Measurements from ENCODE around the gene RGSL1. TPM values are rescaled to one million over a fixed set of nuclear protein-coding genes. Genes with fewer than 3 reads are reported as not detected.
"Not testable (repeated sequence)": the region's sequence is repeated elsewhere in the genome, so short reads cannot be mapped to it uniquely, and the experiment has no call there.

RGSL1 gene
- total RNA-seq, 1 donor from 2014 or later, result not detected

DNA sequence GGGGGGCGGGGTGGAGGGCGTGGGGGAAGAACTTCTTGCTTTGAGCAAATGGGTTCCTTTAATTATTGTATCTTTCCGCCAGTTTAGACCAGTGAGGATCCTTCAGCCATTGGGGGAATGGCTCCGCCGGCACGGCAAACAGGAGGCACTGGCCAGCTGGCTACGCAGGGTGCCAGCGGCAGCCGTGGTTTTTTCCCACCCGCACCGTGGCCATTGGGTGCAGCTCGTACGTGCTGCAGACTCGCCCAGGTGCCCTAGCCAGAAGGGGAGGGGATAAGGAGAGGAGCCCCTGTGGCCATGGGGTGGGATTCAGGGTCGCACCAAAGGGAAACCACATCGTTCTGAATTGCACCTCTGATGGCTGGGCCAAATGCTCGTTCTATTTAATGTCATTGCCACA lies 65.6 kb downstream of the RGSL1 start:
- no peaks in the 10 kb centered on the region for H3K9me3 Mint-ChIP-seq (ENCODE audit: unreplicated experiment)

DNA sequence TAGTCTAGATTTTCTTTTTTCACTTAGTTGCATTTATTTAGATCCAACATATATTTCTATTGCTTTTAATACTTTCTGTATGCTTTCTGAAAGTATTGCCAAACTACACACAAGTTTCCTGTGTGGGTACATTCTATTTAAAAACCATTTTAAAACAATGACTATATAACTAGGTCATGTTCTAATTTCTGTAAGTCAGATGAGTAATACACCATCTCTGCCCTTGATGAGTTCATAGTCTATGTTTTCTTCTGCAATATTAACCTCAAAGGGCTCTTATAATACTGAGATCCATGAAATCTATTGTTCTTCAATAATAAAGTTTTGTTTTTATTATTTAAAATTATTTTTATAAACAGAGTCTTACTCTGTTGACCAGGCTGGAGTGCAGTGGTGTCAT lies 70.8 kb downstream of the RGSL1 start:
- peaks cover 1% of the 10 kb centered on the region for H3K9me3 Mint-ChIP-seq (ENCODE audit: unreplicated experiment)
- DNase-seq, result no peak
- no peak overlapping the region for H3K4me3 Mint-ChIP-seq (ENCODE audit: unreplicated experiment)
- H3K4me1 Mint-ChIP-seq (ENCODE audit: low read depth, unreplicated experiment), result no peaks in the 10 kb centered on the region
- H3K27ac Mint-ChIP-seq (ENCODE audit: unreplicated experiment), result no peak overlapping the region
- peaks cover 38% of the 10 kb centered on the region for H3K36me3 Mint-ChIP-seq (ENCODE audit: unreplicated experiment)
- H3K27me3 Mint-ChIP-seq (ENCODE audit: unreplicated experiment), result peaks cover 3% of the 10 kb centered on the region
- TF ChIP-seq CTCF (IDR thresholded peaks at IDR 0.05; ENCODE audit: partially characterized antibody, unreplicated experiment), result no peak

More for the DNA sequence above, 65.6 kb downstream of the RGSL1 start:
- no peaks in the 10 kb centered on the region for H3K4me1 Mint-ChIP-seq (ENCODE audit: low read depth, unreplicated experiment)
- peaks cover 26% of the 10 kb centered on the region for H3K36me3 Mint-ChIP-seq (ENCODE audit: unreplicated experiment)
- no peak overlapping the region for H3K4me3 Mint-ChIP-seq (ENCODE audit: unreplicated experiment)
- peaks cover 2% of the 10 kb centered on the region for H3K27me3 Mint-ChIP-seq (ENCODE audit: unreplicated experiment)
- TF ChIP-seq CTCF (IDR thresholded peaks at IDR 0.05; ENCODE audit: partially characterized antibody, unreplicated experiment), result no peak
- DNase-seq, result no peak
- no peak overlapping the region for H3K27ac Mint-ChIP-seq (ENCODE audit: unreplicated experiment)

DNA sequence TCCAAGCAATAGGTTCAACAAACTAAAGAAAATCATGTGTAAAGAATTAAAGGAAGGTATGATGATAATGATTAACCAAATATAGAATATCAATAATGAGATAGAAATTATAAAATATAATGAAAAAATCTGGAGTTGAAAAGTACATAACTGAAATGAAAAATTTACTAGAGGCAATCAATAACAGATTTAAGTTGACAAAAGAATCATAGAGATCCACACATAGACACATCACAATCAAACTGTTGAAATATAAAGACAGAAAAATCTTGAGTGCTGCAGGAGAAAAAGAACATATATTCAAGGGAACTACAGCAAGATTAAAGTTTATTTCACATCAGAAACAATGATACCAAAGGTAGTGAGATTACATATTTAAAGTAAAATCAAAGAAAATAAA lies 75.4 kb downstream of the RGSL1 start:
- no peak for DNase-seq
- Mint-ChIP-seq H3K9me3 (ENCODE audit: unreplicated experiment) (peaks cover 4% of the 10 kb centered on the region), H3K27ac (ENCODE audit: unreplicated experiment) (no peak overlapping the region), H3K4me1 (ENCODE audit: low read depth, unreplicated experiment) (no peaks in the 10 kb centered on the region), H3K4me3 (ENCODE audit: unreplicated experiment) (no peak overlapping the region), H3K27me3 (ENCODE audit: unreplicated experiment) (peaks cover 5% of the 10 kb centered on the region), H3K36me3 (ENCODE audit: unreplicated experiment) (peaks cover 32% of the 10 kb centered on the region)
- no peak for TF ChIP-seq CTCF (IDR thresholded peaks at IDR 0.05; ENCODE audit: partially characterized antibody, unreplicated experiment)

DNA sequence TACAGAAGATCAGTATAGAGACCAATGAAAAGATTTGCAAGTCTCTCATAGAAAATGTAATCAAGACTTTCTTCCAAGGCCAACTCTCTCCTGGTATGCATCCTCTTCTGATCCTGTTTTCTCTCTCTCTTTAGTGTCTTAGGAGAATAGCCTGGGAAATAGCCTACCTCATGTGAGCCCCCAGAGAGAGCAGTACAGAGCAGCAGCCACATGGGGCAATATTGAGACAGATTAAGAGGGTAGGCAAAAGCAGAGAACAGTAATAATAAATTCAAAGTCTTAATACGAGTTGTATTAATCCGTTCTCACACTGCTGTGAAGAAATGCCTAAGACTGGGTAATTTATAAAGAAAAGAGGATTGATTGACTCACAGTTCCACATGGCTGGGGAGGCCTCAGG lies 77.7 kb downstream of the RGSL1 start:
- no peak overlapping the region for H3K27ac Mint-ChIP-seq (ENCODE audit: unreplicated experiment)
- no peaks in the 10 kb centered on the region for H3K4me1 Mint-ChIP-seq (ENCODE audit: low read depth, unreplicated experiment)
- peaks cover 32% of the 10 kb centered on the region for H3K36me3 Mint-ChIP-seq (ENCODE audit: unreplicated experiment)
- no peak for DNase-seq
- peaks cover 4% of the 10 kb centered on the region for H3K9me3 Mint-ChIP-seq (ENCODE audit: unreplicated experiment)
- TF ChIP-seq CTCF (IDR thresholded peaks at IDR 0.05; ENCODE audit: partially characterized antibody, unreplicated experiment), result no peak
- H3K4me3 Mint-ChIP-seq (ENCODE audit: unreplicated experiment), result no peak overlapping the region
- peaks cover 5% of the 10 kb centered on the region for H3K27me3 Mint-ChIP-seq (ENCODE audit: unreplicated experiment)

DNA sequence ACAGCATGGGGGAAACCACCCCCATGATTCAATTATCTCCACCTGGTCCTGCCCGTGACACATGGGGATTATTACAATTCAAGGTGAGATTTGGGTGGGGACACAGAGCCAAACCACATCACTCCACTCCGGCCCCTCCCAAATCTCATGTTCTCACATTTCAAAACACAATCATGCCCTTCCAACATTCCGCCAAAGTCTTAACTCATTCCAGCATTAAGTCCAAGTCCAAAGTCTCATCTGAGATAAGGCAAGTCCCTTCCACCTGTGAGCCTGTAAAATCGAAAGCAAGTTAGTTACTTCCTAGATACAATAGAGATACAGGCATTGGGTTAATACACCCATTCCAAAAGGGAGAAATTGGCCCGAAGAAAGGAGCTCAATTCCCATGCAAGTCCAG lies 78.3 kb downstream of the RGSL1 start:
- not testable (repeated sequence) for H3K9me3 Mint-ChIP-seq (ENCODE audit: unreplicated experiment); H3K27me3 Mint-ChIP-seq (ENCODE audit: unreplicated experiment); H3K4me3 Mint-ChIP-seq (ENCODE audit: unreplicated experiment); H3K4me1 Mint-ChIP-seq (ENCODE audit: low read depth, unreplicated experiment); H3K27ac Mint-ChIP-seq (ENCODE audit: unreplicated experiment); DNase-seq
- H3K36me3 Mint-ChIP-seq (ENCODE audit: unreplicated experiment), result peaks cover 31% of the 10 kb centered on the region

GRCh38 chr1:182533896-182534295 lies 84.0 kb downstream of the RGSL1 start:
- no peak overlapping the region for H3K27ac Mint-ChIP-seq (ENCODE audit: unreplicated experiment)
- peaks cover under 1% of the 10 kb centered on the region for H3K36me3 Mint-ChIP-seq (ENCODE audit: unreplicated experiment)
- H3K4me1 Mint-ChIP-seq (ENCODE audit: low read depth, unreplicated experiment), result no peaks in the 10 kb centered on the region
- peaks cover 2% of the 10 kb centered on the region for H3K27me3 Mint-ChIP-seq (ENCODE audit: unreplicated experiment)
- DNase-seq, result no peak
- no peaks in the 10 kb centered on the region for H3K9me3 Mint-ChIP-seq (ENCODE audit: unreplicated experiment)
- H3K4me3 Mint-ChIP-seq (ENCODE audit: unreplicated experiment), result no peak overlapping the region
- no peak for TF ChIP-seq CTCF (IDR thresholded peaks at IDR 0.05; ENCODE audit: partially characterized antibody, unreplicated experiment)
